CD4-positive, alpha-beta T cell treated with Interleukin-21 for 1 hour (primary cell): Measurements from ENCODE around the gene INCENP.

Experiments
- DNase-seq: peaks from one replicate; pipeline ENCODE4 v3.0.0-alpha.2; 2020

Gene INCENP

GRCh38 chr11:62124186-62125113 lies 639 bp downstream of the INCENP start:
- DNase-seq = peak; percentile 4

GRCh38 chr11:62125316-62125715 lies 1.5 kb downstream of the INCENP start:
- DNase-seq = no peak

GRCh38 chr11:62125881-62126280 lies 2.1 kb downstream of the INCENP start:
- DNase-seq = no peak

GRCh38 chr11:62127426-62127825 lies 3.6 kb downstream of the INCENP start:
- DNase-seq = no peak

- DNase-seq = no peak
Observed at GRCh38 chr11:62127941-62128770, 4.3 kb downstream of the INCENP start.

- DNase-seq = no peak
Observed at GRCh38 chr11:62128835-62129234, 5.0 kb downstream of the INCENP start.

GRCh38 chr11:62129590-62130282 lies 5.9 kb downstream of the INCENP start:
- no peak for DNase-seq

- DNase-seq = no peak
Observed at GRCh38 chr11:62130283-62131169, 6.7 kb downstream of the INCENP start.

- no peak for DNase-seq
Observed at GRCh38 chr11:62131170-62131464, 7.3 kb downstream of the INCENP start.

- DNase-seq = no peak
Observed at GRCh38 chr11:62132191-62132590, 8.4 kb downstream of the INCENP start.

- DNase-seq = no peak
Observed at GRCh38 chr11:62132689-62133293, 9.0 kb downstream of the INCENP start.

GRCh38 chr11:62133328-62134065 lies 9.7 kb downstream of the INCENP start:
- no peak for DNase-seq

- DNase-seq = no peak
Observed at GRCh38 chr11:62137276-62137861, 13.6 kb downstream of the INCENP start.

- DNase-seq = no peak
Observed at GRCh38 chr11:62137881-62138629, 14.2 kb downstream of the INCENP start.

GRCh38 chr11:62138630-62139425 lies 15.0 kb downstream of the INCENP start:
- DNase-seq = no peak

GRCh38 chr11:62139526-62140303 lies 15.9 kb downstream of the INCENP start:
- DNase-seq = no peak

- no peak for DNase-seq
Observed at GRCh38 chr11:62140304-62141110, 16.7 kb downstream of the INCENP start.
